Fibroblast of villous mesenchyme (primary cell): ENCODE data around the gene RLF. TPM values are rescaled to one million over a fixed set of nuclear protein-coding genes. Genes with fewer than 3 reads are reported as not detected.
A peak's percentile ranks its signal among the peaks of the same experiment; 100 is the strongest.

ENCODE experiments used
- DNase-seq: peaks from one replicate; pipeline ENCODE4 v3.0.0-alpha.2; 2010; ENCODE audit warnings: low read depth
- H3K4me3 ChIP-seq: 2 replicates; pipeline ENCODE4 v1.5.1; 2011; ENCODE audit warnings: low read depth, mild to moderate bottlenecking, low read length
- CTCF ChIP-seq: IDR thresholded peaks from 2 replicates; pipeline ENCODE4 v1.5.1; 2012; ENCODE audit warnings: low read depth, mild to moderate bottlenecking, low read length; ENCODE audit not compliant: insufficient read depth
- total RNA-seq: library from RNA; depleted of rRNA; stranded (reverse); fragments of >200 nt; gene quantifications from 2 replicates; pipeline ENCODE4 v1.2.3, GENCODE V29; 2012

RLF gene
- total RNA-seq, 1 donor: 26.3 TPM

GRCh38 chr1:40151457-40152079 is 9.6 kb upstream of the RLF start:
- no peak overlapping the region for H3K4me3 ChIP-seq
- TF ChIP-seq CTCF: no peak
- DNase-seq: no peak

GRCh38 chr1:40153073-40153770 is 8.0 kb upstream of the RLF start:
- H3K4me3 ChIP-seq: no peak overlapping the region
- DNase-seq: peak; percentile 74
- peak; percentile 73 for TF ChIP-seq CTCF

- H3K4me3 ChIP-seq: no peak overlapping the region
- TF ChIP-seq CTCF: no peak
- DNase-seq: no peak
Measured at GRCh38 chr1:40155135-40155534, 6.1 kb upstream of the RLF start.

GRCh38 chr1:40155910-40156309 is 5.3 kb upstream of the RLF start:
- DNase-seq: no peak
- no peak for TF ChIP-seq CTCF
- H3K4me3 ChIP-seq: no peak overlapping the region

DNA sequence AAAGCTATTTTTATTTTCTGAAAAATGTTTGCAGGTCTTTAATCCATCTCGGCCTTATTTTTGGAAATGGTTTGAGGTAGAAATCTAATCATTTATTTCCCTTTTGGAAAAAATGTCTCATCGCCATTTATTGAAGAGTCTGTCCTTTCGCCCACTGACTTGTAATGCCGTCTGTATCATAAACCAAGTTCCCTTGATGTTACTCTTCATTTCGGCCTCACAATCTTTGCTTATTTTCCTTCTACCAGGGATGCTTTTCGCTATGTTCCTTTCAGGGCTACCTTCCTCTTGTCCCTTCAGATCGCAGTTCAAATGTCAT is 422 bp upstream of the RLF start:
- peak overlapping the region; percentile 96 for H3K4me3 ChIP-seq
- no peak for TF ChIP-seq CTCF
- no peak for DNase-seq

DNA sequence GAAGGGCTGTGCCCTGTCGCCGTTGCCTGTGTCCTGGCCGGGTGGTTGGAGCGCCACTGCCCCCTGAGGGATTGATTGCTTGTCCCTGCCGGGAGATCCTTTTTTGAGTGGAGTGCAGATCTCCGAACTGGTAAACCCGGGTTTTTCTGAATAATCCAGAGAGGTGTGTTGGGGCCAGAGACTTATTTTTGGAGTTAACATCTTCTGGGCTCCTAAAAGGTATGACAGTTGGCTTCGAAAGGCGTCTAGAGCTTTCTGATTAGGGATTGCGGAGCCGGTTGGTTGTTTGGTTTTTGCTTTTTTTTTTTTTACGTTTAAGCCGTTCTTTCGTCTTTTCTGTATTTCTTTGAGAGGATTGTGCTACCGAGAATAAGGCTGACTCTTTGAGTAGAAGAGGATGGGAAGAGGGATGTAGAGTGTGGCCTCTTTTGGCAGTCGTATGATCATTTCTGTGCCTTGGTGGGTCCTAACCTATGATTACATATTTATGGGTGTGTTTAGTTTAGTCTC is 756 bp downstream of the RLF start:
- TF ChIP-seq CTCF: peak; percentile 10
- peak overlapping the region; percentile 96 for H3K4me3 ChIP-seq
- no peak for DNase-seq
